Sigmoid colon (tissue), 4 donors: Measurements from ENCODE around the gene WDTC1.
"Not testable (repeated sequence)": the region's sequence is repeated elsewhere in the genome, so short reads cannot be mapped to it uniquely, and the experiment has no call there.

Source experiments
- EP300 ChIP-seq, 4 donors: sonication (generic); formaldehyde crosslinking; IDR thresholded peaks; one replicate each; pipeline ENCODE4 v1.6.1; 2017; ENCODE audit warnings: antibody characterized with exemption in 4 of 4
- POLR2A ChIP-seq, 2 donors: fragments of 450-650 bp; IDR thresholded peaks; one replicate each; pipeline ENCODE4 v1.6.1; 2016; ENCODE audit warnings: antibody characterized with exemption in 2 of 2, mild to moderate bottlenecking in 2 of 2, moderate library complexity in 2 of 2
- POLR2AphosphoS5 ChIP-seq, 4 donors: sonication (generic); formaldehyde crosslinking; IDR thresholded peaks; one replicate each; pipeline ENCODE4 v1.6.1; 2017; ENCODE audit warnings: antibody characterized with exemption in 4 of 4
- TF ChIP-seq, protein P1 (sequence below), 4 experiments: fragments of 450-650 bp in 3 of 4; fragments of 200-600 bp in 1 of 4; IDR thresholded peaks; one replicate each; pipeline ENCODE4 v1.5.1; 2016 to 2019; ENCODE audit warnings: antibody characterized with exemption in 4 of 4, mild to moderate bottlenecking in 3 of 4, moderate library complexity in 2 of 4

DNA sequence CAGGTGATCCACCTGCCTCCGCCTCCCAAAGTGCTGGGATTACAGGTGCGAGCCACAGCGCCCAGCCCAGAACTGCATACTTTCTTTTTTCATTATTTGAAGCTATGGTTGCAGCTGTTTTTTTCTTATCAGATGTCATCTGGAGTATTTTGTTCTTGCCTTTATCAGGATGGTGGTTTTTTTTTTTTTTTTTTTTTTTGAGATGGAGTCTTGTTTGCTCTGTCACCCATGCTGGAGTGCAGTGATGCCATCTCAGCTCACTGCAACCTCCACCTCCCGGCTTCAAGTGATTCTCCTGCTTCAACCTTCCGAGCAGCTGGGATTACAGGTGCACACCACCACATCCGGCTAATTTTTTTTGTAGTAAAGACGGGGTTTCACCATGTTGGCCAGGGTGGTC, 51.4 kb downstream of the WDTC1 start:
- TF ChIP-seq, protein P1, sequence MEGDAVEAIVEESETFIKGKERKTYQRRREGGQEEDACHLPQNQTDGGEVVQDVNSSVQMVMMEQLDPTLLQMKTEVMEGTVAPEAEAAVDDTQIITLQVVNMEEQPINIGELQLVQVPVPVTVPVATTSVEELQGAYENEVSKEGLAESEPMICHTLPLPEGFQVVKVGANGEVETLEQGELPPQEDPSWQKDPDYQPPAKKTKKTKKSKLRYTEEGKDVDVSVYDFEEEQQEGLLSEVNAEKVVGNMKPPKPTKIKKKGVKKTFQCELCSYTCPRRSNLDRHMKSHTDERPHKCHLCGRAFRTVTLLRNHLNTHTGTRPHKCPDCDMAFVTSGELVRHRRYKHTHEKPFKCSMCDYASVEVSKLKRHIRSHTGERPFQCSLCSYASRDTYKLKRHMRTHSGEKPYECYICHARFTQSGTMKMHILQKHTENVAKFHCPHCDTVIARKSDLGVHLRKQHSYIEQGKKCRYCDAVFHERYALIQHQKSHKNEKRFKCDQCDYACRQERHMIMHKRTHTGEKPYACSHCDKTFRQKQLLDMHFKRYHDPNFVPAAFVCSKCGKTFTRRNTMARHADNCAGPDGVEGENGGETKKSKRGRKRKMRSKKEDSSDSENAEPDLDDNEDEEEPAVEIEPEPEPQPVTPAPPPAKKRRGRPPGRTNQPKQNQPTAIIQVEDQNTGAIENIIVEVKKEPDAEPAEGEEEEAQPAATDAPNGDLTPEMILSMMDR (IDR thresholded peaks at IDR 0.05) = not testable (repeated sequence)
- TF ChIP-seq POLR2A, POLR2AphosphoS5, EP300 (IDR thresholded peaks at IDR 0.05): not testable (repeated sequence)
